Measurements from ENCODE around the gene SLC30A2. TPM values are rescaled to one million over a fixed set of nuclear protein-coding genes. Genes with fewer than 3 reads are reported as not detected.

Gene SLC30A2
- total and polyA plus RNA-seq, 4 donors: under 0.01 to 0.12 (median 0.05) TPM; not detected in 1

DNA sequence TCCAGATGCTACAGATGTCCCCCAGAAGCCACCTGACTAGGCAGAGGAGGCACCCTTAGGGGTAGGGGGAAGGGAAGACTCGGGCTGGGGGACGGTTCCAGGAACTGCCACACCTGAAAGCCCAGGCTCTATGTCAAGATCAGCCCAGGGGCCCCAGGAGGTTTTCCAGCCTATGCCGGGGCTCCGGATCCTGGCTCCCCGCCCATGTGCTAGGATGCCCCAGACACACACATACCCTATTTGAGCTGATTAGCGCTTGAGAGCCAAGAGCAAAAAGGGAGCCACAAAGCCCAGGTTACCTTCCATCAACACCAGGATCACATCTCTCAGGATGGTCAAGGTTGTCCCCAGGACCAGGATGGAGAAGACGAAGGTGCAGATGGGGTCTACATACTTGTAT, 4.5 kb downstream of the SLC30A2 start:
- Histone ChIP-seq H3K4me3 (ENCODE audit: low read depth in 1 of 3, low read length in 3 of 3) (no peak overlapping the region), H3K9ac (ENCODE audit: low read depth in 1 of 2, low read length in 2 of 2) (no peak overlapping the region), H3K27ac (ENCODE audit: low read depth in 1 of 2, low read length in 2 of 2) (no peak overlapping the region), H3K9me3 (ENCODE audit: control insufficient read depth in 4 of 4, low read length in 3 of 4) (no peaks in the 10 kb centered on the region), H3K27me3 (ENCODE audit: control insufficient read depth in 4 of 4, insufficient read depth in 4 of 4, low read length in 3 of 4) (peaks cover 0 to 9% (median 2%) of the 10 kb centered on the region in 4 donors), H3K4me1 (ENCODE audit: control insufficient read depth in 4 of 4, insufficient read depth in 4 of 4, low read length in 3 of 4) (peaks cover 6 to 14% (median 8%) of the 10 kb centered on the region in 4 donors), H3K36me3 (ENCODE audit: control insufficient read depth in 4 of 4, insufficient read depth in 3 of 4, low read depth in 1 of 4, low read length in 3 of 4) (no peaks in the 10 kb centered on the region)
- TF ChIP-seq RAD21 (IDR thresholded peaks at IDR 0.05): no peak
- TF ChIP-seq GABPA (IDR thresholded peaks at IDR 0.05 in 1 of 2, conservative IDR thresholded peaks at IDR 0.05 in 1 of 2): no peak
- TF ChIP-seq, protein P1, sequence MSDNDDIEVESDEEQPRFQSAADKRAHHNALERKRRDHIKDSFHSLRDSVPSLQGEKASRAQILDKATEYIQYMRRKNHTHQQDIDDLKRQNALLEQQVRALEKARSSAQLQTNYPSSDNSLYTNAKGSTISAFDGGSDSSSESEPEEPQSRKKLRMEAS (IDR thresholded peaks at IDR 0.05): no peak
- TF ChIP-seq YY1 (IDR thresholded peaks at IDR 0.05): no peak
- TF ChIP-seq HNF4G (IDR thresholded peaks at IDR 0.05): no peak
- TF ChIP-seq NR2F2 (IDR thresholded peaks at IDR 0.05): no peak
- no peak for TF ChIP-seq EGR1 (IDR thresholded peaks at IDR 0.05; ENCODE audit: low read depth in 2 of 2)
- TF ChIP-seq FOXA1 (IDR thresholded peaks at IDR 0.05): no peak
- no peak for TF ChIP-seq JUND (IDR thresholded peaks at IDR 0.05)
- TF ChIP-seq, protein P2, sequence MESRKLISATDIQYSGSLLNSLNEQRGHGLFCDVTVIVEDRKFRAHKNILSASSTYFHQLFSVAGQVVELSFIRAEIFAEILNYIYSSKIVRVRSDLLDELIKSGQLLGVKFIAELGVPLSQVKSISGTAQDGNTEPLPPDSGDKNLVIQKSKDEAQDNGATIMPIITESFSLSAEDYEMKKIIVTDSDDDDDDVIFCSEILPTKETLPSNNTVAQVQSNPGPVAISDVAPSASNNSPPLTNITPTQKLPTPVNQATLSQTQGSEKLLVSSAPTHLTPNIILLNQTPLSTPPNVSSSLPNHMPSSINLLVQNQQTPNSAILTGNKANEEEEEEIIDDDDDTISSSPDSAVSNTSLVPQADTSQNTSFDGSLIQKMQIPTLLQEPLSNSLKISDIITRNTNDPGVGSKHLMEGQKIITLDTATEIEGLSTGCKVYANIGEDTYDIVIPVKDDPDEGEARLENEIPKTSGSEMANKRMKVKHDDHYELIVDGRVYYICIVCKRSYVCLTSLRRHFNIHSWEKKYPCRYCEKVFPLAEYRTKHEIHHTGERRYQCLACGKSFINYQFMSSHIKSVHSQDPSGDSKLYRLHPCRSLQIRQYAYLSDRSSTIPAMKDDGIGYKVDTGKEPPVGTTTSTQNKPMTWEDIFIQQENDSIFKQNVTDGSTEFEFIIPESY (IDR thresholded peaks at IDR 0.05): no peak
- DNase-seq (ENCODE audit: low spot score): no peak
- WGBS: 85% methylated on average over 7 of the region's 7 CpGs

DNA sequence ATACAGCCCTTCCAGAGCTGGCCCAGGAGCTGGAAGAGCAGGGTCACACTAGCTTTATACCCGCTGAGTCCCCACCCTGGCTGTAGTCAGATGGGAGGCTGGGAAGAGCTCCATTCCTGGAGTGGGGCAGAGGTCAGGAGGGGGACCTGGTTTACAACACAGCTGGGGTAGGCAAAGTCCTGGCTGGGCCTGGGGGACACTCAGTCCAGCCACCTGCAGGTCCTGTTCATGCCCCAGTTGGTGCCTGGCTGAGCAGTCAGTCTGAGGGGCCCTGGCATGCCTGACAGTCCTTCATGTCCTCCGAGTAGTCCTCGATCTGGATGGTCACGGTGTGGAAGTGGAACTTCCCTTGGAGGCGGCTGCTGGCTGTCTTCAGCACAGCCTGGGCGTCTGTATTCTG, 7.0 kb downstream of the SLC30A2 start:
- Histone ChIP-seq H3K36me3 (ENCODE audit: control insufficient read depth in 4 of 4, insufficient read depth in 3 of 4, low read depth in 1 of 4, low read length in 3 of 4) (no peaks in the 10 kb centered on the region), H3K9ac (ENCODE audit: low read depth in 1 of 2, low read length in 2 of 2) (no peak overlapping the region), H3K4me1 (ENCODE audit: control insufficient read depth in 4 of 4, insufficient read depth in 4 of 4, low read length in 3 of 4) (peaks cover 1 to 14% (median 8%) of the 10 kb centered on the region in 4 donors), H3K4me3 (ENCODE audit: low read depth in 1 of 3, low read length in 3 of 3) (no peak overlapping the region), H3K9me3 (ENCODE audit: control insufficient read depth in 4 of 4, low read length in 3 of 4) (no peaks in the 10 kb centered on the region), H3K27me3 (ENCODE audit: control insufficient read depth in 4 of 4, insufficient read depth in 4 of 4, low read length in 3 of 4) (peaks cover 0 to under 1% (median 0%) of the 10 kb centered on the region in 4 donors), H3K27ac (ENCODE audit: low read depth in 1 of 2, low read length in 2 of 2) (no peak overlapping the region)
- DNase-seq (ENCODE audit: low spot score): no peak
- WGBS: 77% methylated on average over 6 of the region's 6 CpGs
- no peak for TF ChIP-seq FOXA1 (IDR thresholded peaks at IDR 0.05)
- no peak for TF ChIP-seq GABPA (IDR thresholded peaks at IDR 0.05 in 1 of 2, conservative IDR thresholded peaks at IDR 0.05 in 1 of 2)
- TF ChIP-seq, protein P2 (IDR thresholded peaks at IDR 0.05): no peak
- no peak for TF ChIP-seq FOXA2 (IDR thresholded peaks at IDR 0.05)
- no peak for TF ChIP-seq SP1 (IDR thresholded peaks at IDR 0.05)
- TF ChIP-seq, protein P3, sequence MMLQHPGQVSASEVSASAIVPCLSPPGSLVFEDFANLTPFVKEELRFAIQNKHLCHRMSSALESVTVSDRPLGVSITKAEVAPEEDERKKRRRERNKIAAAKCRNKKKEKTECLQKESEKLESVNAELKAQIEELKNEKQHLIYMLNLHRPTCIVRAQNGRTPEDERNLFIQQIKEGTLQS (IDR thresholded peaks at IDR 0.05): no peak
- TF ChIP-seq YY1 (IDR thresholded peaks at IDR 0.05): no peak
- no peak for TF ChIP-seq EGR1 (IDR thresholded peaks at IDR 0.05; ENCODE audit: low read depth in 2 of 2)
- TF ChIP-seq HNF4G (IDR thresholded peaks at IDR 0.05): no peak
- no peak for TF ChIP-seq CTCF (IDR thresholded peaks at IDR 0.05; ENCODE audit: low read depth, low read length, missing input control)
- TF ChIP-seq, protein P1 (IDR thresholded peaks at IDR 0.05): no peak
- TF ChIP-seq RAD21 (IDR thresholded peaks at IDR 0.05): no peak
